IMR-90 (cell line): ENCODE data around the gene KCNE4. TPM values are rescaled to one million over a fixed set of nuclear protein-coding genes. Genes with fewer than 3 reads are reported as not detected.

ENCODE experiments used
- ATAC-seq: fragments of 200-7000 bp; cut with Tn5 transposase; 2 replicates; pipeline ENCODE4 v1.9.1; 2020; ENCODE audit warnings: low read depth, mild to moderate bottlenecking, moderate library complexity
- BruUV-seq: library from RNA; stranded (reverse); fragments of 400-500 nt; replicated peaks from 2 replicates; lab custom pipeline; 2021; lab: Mats Ljungman, UMichigan
- CTCF ChIA-PET: fragments of 300-600 bp; formaldehyde crosslinking; extraction: SDS; loops from one replicate; lab custom pipeline; 2021; ENCODE audit warnings: antibody characterized with exemption; lab: Yijun Ruan, JAX
- POLR2A ChIA-PET: fragments of 300-600 bp; sonication (Branson Sonifier 250); formaldehyde crosslinking; loops from one replicate; lab custom pipeline; 2022; ENCODE audit warnings: antibody characterized with exemption; ENCODE audit not compliant: unreplicated experiment; lab: Charles Lee
- DNase-seq: peaks from one replicate; pipeline ENCODE4 v3.0.0; 2013
- H2AFZ ChIP-seq: replicated peaks from 2 replicates; pipeline ENCODE3; 2013; ENCODE audit warnings: low read length, mild to moderate bottlenecking; ENCODE audit not compliant: poor library complexity
- H2AK5ac ChIP-seq: 2 replicates; pipeline ENCODE4 v1.6.1; 2013; ENCODE audit warnings: low read depth, low read length, inconsistent platforms
- H2AK9ac ChIP-seq: replicated peaks from 2 replicates; pipeline ENCODE3; 2013; ENCODE audit warnings: mild to moderate bottlenecking, low read depth, low read length, moderate library complexity; ENCODE audit not compliant: poor library complexity
- H2BK120ac ChIP-seq: 2 replicates; pipeline ENCODE4 v1.6.1; 2013; ENCODE audit warnings: low read depth, low read length, inconsistent platforms
- H2BK15ac ChIP-seq: 3 replicates; pipeline ENCODE4 v1.6.1; 2013; ENCODE audit warnings: low read depth, low read length, inconsistent platforms
- H2BK20ac ChIP-seq: 2 replicates; pipeline ENCODE4 v1.6.1; 2013; ENCODE audit warnings: low read depth, mild to moderate bottlenecking, inconsistent platforms, low read length, moderate library complexity
- H2BK5ac ChIP-seq: 2 replicates; pipeline ENCODE4 v1.6.1; 2013; ENCODE audit warnings: mild to moderate bottlenecking, low read depth, low read length, inconsistent platforms; ENCODE audit not compliant: poor library complexity, severe bottlenecking
- H3K14ac ChIP-seq: replicated peaks from 2 replicates; pipeline ENCODE4 v1.6.1; 2013; ENCODE audit warnings: low read depth, low read length, inconsistent platforms
- H3K18ac ChIP-seq: 2 replicates; pipeline ENCODE4 v1.6.1; 2013; ENCODE audit warnings: low read depth, low read length, control low read depth
- H3K23ac ChIP-seq: 2 replicates; pipeline ENCODE4 v1.6.1; 2013; ENCODE audit warnings: low read depth, low read length, inconsistent platforms
- H3K27ac ChIP-seq: 2 replicates; pipeline ENCODE4 v1.5.1; 2013; ENCODE audit warnings: mild to moderate bottlenecking, control low read depth, low read length; ENCODE audit not compliant: insufficient read depth
- H3K27me3 ChIP-seq: 2 replicates; pipeline ENCODE4 v1.6.1; 2013; ENCODE audit warnings: low read length; ENCODE audit not compliant: control insufficient read depth, insufficient read depth
- H3K36me3 ChIP-seq: 2 replicates; pipeline ENCODE4 v1.6.1; 2013; ENCODE audit warnings: low read length, mixed read lengths; ENCODE audit not compliant: control insufficient read depth, insufficient read depth
- H3K4ac ChIP-seq: 2 replicates; pipeline ENCODE4 v1.6.1; 2013; ENCODE audit warnings: low read depth, low read length, inconsistent platforms
- H3K4me1 ChIP-seq: 2 replicates; pipeline ENCODE4 v1.6.1; 2013; ENCODE audit warnings: low read length, mixed read lengths; ENCODE audit not compliant: control insufficient read depth, insufficient read depth
- H3K4me2 ChIP-seq: 2 replicates; pipeline ENCODE4 v1.6.1; 2013; ENCODE audit warnings: low read depth, mild to moderate bottlenecking, control low read depth, low read length, moderate library complexity
- H3K4me3 ChIP-seq: 2 replicates; pipeline ENCODE4 v1.5.1; 2013; ENCODE audit warnings: low read depth, mild to moderate bottlenecking, control low read depth, low read length, moderate library complexity; ENCODE audit not compliant: insufficient read depth
- H3K56ac ChIP-seq: 2 replicates; pipeline ENCODE4 v1.6.1; 2013; ENCODE audit warnings: low read length, inconsistent platforms; ENCODE audit not compliant: insufficient read depth; ENCODE audit errors: extremely low read depth
- H3K79me1 ChIP-seq, 2 experiments: 2 replicates each; pipeline ENCODE4 v1.6.1; 2013; ENCODE audit warnings: low read length in 2 of 2, inconsistent platforms in 1 of 2, low read depth in 1 of 2
- H3K9ac ChIP-seq: 2 replicates; pipeline ENCODE4 v1.6.1; 2013; ENCODE audit warnings: low read depth, low read length, control low read depth
- H3K9me1 ChIP-seq: 2 replicates; pipeline ENCODE4 v1.6.1; 2013; ENCODE audit warnings: low read length, inconsistent platforms; ENCODE audit not compliant: insufficient read depth
- H3K9me3 ChIP-seq: 2 replicates; pipeline ENCODE4 v1.6.1; 2013; ENCODE audit warnings: low read length; ENCODE audit not compliant: control insufficient read depth, insufficient read depth
- H4K20me1 ChIP-seq: 2 replicates; pipeline ENCODE4 v1.6.1; 2013; ENCODE audit warnings: low read length, inconsistent platforms; ENCODE audit not compliant: insufficient read depth
- H4K5ac ChIP-seq: 2 replicates; pipeline ENCODE4 v1.6.1; 2013; ENCODE audit warnings: mild to moderate bottlenecking, low read depth, low read length, control low read depth
- H4K8ac ChIP-seq, 2 experiments: 2 replicates each; pipeline ENCODE4 v1.6.1; 2013; ENCODE audit warnings: low read depth in 2 of 2, low read length in 2 of 2, control low read depth in 1 of 2, inconsistent platforms in 1 of 2
- H4K91ac ChIP-seq: 2 replicates; pipeline ENCODE4 v1.6.1; 2013; ENCODE audit warnings: low read depth, low read length, inconsistent platforms; ENCODE audit not compliant: insufficient read depth
- CEBPB ChIP-seq: IDR thresholded peaks from 2 replicates; pipeline ENCODE4 v1.6.1; 2012; ENCODE audit warnings: low read depth, low read length, improper control_type of control experiment
- MXI1 ChIP-seq: IDR thresholded peaks from 2 replicates; pipeline ENCODE4 v1.6.1; 2012; ENCODE audit warnings: low read depth, mild to moderate bottlenecking, low read length, moderate library complexity, borderline replicate concordance
- NFE2L2 ChIP-seq: fragments of 150-350 bp; IDR thresholded peaks from 2 replicates; pipeline ENCODE4 v1.6.1; 2016; ENCODE audit warnings: low read depth, mild to moderate bottlenecking, low read length
- RCOR1 ChIP-seq: IDR thresholded peaks from 2 replicates; pipeline ENCODE4 v1.6.1; 2012; ENCODE audit warnings: mild to moderate bottlenecking, low read length, improper control_type of control experiment; ENCODE audit not compliant: insufficient replicate concordance
- RFX5 ChIP-seq: IDR thresholded peaks from 2 replicates; pipeline ENCODE4 v1.8.0; 2012; ENCODE audit warnings: low read depth, mild to moderate bottlenecking, low read length, moderate library complexity
- WGBS, 2 experiments: methylation state at CpG; one replicate each; pipeline versions ENCODE4 v1.1.5 to v1.1.7; 2013; ENCODE audit warnings: missing lambda C conversion rate in 2 of 2; ENCODE audit not compliant: insufficient read length in 1 of 2; ENCODE audit errors: extremely low coverage in 2 of 2; 5-methylcytosine and 5-hydroxymethylcytosine counted together
- dilution Hi-C: fragments of 300-500 bp; cut with HindIII; formaldehyde crosslinking; loops from one replicate; pipeline ENCODE4 v1.14.3; 2018; ENCODE audit warnings: low sequenced_read_pairs; ENCODE audit not compliant: unreplicated experiment
- in situ Hi-C: fragments of 300-500 bp; cut with MboI; formaldehyde crosslinking; loops from 3 replicates; pipeline ENCODE4 v1.14.3; 2019; ENCODE audit warnings: low sequenced_read_pairs, inconsistent platforms, mixed read lengths
- intact Hi-C: fragments of 100-400 bp; cut with micrococcal nuclease; formaldehyde crosslinking; loops from 2 replicates; pipeline ENCODE4 v1.10.0; 2022
- polyA plus RNA-seq, 3 experiments: library from polyadenylated mRNA; depleted of rRNA; stranded (reverse); fragments of >200 nt; gene quantifications; 2 replicates each; pipeline ENCODE4 v1.2.3, GENCODE V29; 2012; ENCODE audit warnings: low replicate concordance in 1 of 3
- total RNA-seq: library from RNA; depleted of rRNA; stranded (reverse); fragments of >200 nt; gene quantifications from 2 replicates; pipeline ENCODE4 v1.2.3, GENCODE V29; 2012

The KCNE4 gene
- total and polyA plus RNA-seq, 2 of the 4 experiments (the other 2 are of a cell fraction) = 6.6 to 6.8 TPM

DNA sequence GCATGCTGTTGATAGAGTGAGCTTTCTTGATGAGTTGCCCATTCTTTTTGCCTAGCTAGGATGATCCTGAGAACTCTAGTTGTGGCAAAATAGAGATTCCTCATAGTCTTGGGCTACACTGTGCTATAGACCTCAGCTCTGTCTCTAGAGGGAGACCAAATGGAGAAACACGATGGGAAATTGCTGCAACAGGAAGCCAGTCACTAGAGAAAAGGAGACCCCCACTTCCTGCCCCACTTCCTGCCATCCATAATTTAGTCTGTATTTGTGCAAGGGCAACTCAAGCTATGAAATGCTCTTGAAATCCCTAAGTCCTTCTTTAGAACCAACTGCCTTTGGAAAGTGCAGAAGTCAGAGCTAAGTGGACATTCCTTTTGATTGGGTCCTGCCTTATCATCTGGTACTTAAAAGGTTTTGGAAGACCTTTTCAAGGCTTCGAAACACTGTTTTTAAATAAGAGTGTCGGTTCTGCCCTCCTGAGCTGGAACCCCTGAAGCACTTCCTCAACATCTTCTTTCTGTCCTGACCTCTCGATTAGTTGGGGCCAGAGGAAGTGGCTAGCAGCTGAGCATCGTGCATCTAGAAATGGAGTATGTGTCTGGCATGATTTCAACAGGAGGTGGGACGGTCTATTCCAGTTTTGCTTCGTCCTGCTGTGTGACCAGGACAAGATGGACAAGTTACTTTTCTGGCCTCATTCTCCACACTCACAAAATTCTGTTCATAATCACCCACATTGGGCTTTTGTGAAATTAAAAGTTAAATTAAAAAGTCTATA, 8.6 kb upstream of the KCNE4 start:
- H3K4ac ChIP-seq = peak overlapping the region; percentile 94
- H2BK120ac ChIP-seq = peak overlapping the region; percentile 92
- H3K4me1 ChIP-seq = peaks cover 17% of the 10 kb centered on the region
- WGBS, 2 experiments = no CpG with 5 or more reads among the region's 7 CpGs
- peak overlapping the region; percentile 95 for H4K5ac ChIP-seq
- ATAC-seq = no peak
- no peaks in the 10 kb centered on the region for H3K9me3 ChIP-seq
- no peak overlapping the region for H3K4me3 ChIP-seq
- intact Hi-C loops = no loop called here
- H3K14ac ChIP-seq = peak overlapping the region; percentile 74
- H3K27ac ChIP-seq = peak overlapping the region; percentile 69
- no peak overlapping the region for H3K4me2 ChIP-seq
- H4K8ac ChIP-seq = peak overlapping the region; percentile 74 to 85
- no peaks in the 10 kb centered on the region for H3K27me3 ChIP-seq
- peak overlapping the region; percentile 96 for H2BK5ac ChIP-seq
- H4K91ac ChIP-seq = peak overlapping the region; percentile 95
- H3K36me3 ChIP-seq = no peaks in the 10 kb centered on the region
- dilution Hi-C loops = no loop called here
- H3K18ac ChIP-seq = peak overlapping the region; percentile 99
- peak overlapping the region; percentile 64 for H2AFZ ChIP-seq
- POLR2A ChIA-PET = no interaction called here
- H2BK20ac ChIP-seq = peak overlapping the region; percentile 97
- H3K56ac ChIP-seq = peak overlapping the region; percentile 13; the same call in 1 of the 2 replicates
- in situ Hi-C loops = no loop called here
- H2AK5ac ChIP-seq = peak overlapping the region; percentile 93
- no peak overlapping the region for H3K9ac ChIP-seq
- H2BK15ac ChIP-seq = peak overlapping the region; percentile 96
- CTCF ChIA-PET = interaction anchor here (1.1 kb wide), 1 partner anchor 71 kb away, joined by 4 read pairs; no protein-coding TSS in a partner anchor
- DNase-seq = no peak
- H3K23ac ChIP-seq = peak overlapping the region; percentile 54
- peaks cover 15% of the 10 kb centered on the region for H3K9me1 ChIP-seq
- peak overlapping the region; percentile 87 for H2AK9ac ChIP-seq
- TF ChIP-seq NFE2L2 (no peak), RCOR1 (no peak), CEBPB (no peak), RFX5 (no peak), MXI1 (no peak)
- BruUV-seq = no TSS peak
- no peaks in the 10 kb centered on the region for H4K20me1 ChIP-seq
- H3K79me1 ChIP-seq = 0 out of 4 replicates have a peak, but pooled peaks cover 0 to 3% of the 10 kb centered on the region in 2 experiments
